Fibroblast of the aortic adventitia (primary cell): ENCODE measurements around the gene PLXND1. TPM values are rescaled to one million over a fixed set of nuclear protein-coding genes. Genes with fewer than 3 reads are reported as not detected.

Experiments used
- DNase-seq: peaks from one replicate; pipeline ENCODE4 v3.0.0-alpha.2; 2010; ENCODE audit warnings: low read depth
- H3K4me3 ChIP-seq: 2 replicates; pipeline ENCODE4 v1.5.1; 2011; ENCODE audit warnings: low read depth, mild to moderate bottlenecking, control low read depth, low read length, moderate library complexity
- CTCF ChIP-seq: IDR thresholded peaks from 2 replicates; pipeline ENCODE4 v1.5.1; 2011; ENCODE audit warnings: mild to moderate bottlenecking, low read length, control low read depth, inconsistent platforms; ENCODE audit not compliant: insufficient read depth
- small RNA-seq: library from RNA; depleted of rRNA; stranded (forward); fragments of <200 nt; gene quantifications from one replicate; pipeline ENCODE3, GENCODE V24; 2012
- total RNA-seq: library from RNA; depleted of rRNA; stranded (reverse); fragments of >200 nt; gene quantifications from 2 replicates; pipeline ENCODE4 v1.2.3, GENCODE V29; 2012; ENCODE audit warnings: low replicate concordance

The PLXND1 gene
- total RNA-seq, 1 donor = 31.4 TPM

- DNase-seq = no peak
- no peak for TF ChIP-seq CTCF
Measured at GRCh38 chr3:129507181-129507831, 99.2 kb downstream of the PLXND1 start.

GRCh38 chr3:129506231-129506742 lies 100.2 kb downstream of the PLXND1 start:
- TF ChIP-seq CTCF = no peak
- no peak for DNase-seq
- H3K4me3 ChIP-seq = no peak overlapping the region

More at GRCh38 chr3:129507181-129507831, 99.2 kb downstream of the PLXND1 start:
- H3K4me3 ChIP-seq = no peak overlapping the region

DNA sequence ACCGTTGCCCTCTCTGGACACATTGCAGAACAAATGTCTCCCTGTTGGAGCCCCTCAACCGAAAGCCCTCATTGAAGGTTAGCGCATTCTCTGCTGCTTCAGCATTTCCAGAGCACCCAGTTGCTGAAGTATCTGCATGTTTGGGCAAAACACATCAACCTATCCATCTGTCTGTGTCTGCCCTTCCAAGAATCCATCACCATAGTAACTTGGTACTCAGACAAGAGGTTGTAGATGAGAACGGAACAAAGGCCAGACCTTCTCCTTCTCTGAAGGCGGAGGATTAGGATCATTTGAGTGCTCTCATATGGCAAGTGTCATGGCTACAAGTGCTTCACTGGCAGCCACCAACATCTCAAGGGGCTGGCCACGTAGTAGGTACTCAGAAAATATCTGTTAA lies 101.1 kb downstream of the PLXND1 start:
- DNase-seq = no peak
- H3K4me3 ChIP-seq = no peak overlapping the region
- no peak for TF ChIP-seq CTCF

Small RNAs within 50 kb of the gene (small RNA-seq; reads per million reads assigned to genes)
- not detected for gene RN7SL752P

Other genes with a start within 250 kb of the PLXND1 start
- under 0.01 TPM in 1 of 2 replicates, not detected in the other for gene EFCAB12, start 178.0 kb downstream of the PLXND1 start, total RNA-seq
- gene MBD4, start 166.7 kb downstream of the PLXND1 start, total RNA-seq = 28.9 and 34.9 TPM in 2 replicates
- gene IFT122, start 166.5 kb downstream of the PLXND1 start, total RNA-seq = 21.4 and 38.0 TPM in 2 replicates
- not detected in 2 replicates for gene RHO, start 78.0 kb downstream of the PLXND1 start, total RNA-seq
- gene H1-8, start 63.5 kb downstream of the PLXND1 start, total RNA-seq = not detected in 2 replicates